Esophagus muscularis mucosa (tissue), 4 donors: ENCODE measurements around the gene RANBP17.

ENCODE experiments used
- CTCF ChIP-seq, 3 experiments: fragments of 200-600 bp in 2 of 3; fragments of 450-650 bp in 1 of 3; sonication (generic) in 2 of 3; IDR thresholded peaks; one replicate each; pipeline ENCODE4 v1.5.1; 2017 to 2019; ENCODE audit warnings: antibody characterized with exemption in 3 of 3, mild to moderate bottlenecking in 2 of 3, moderate library complexity in 1 of 3
- EP300 ChIP-seq: sonication (generic); formaldehyde crosslinking; IDR thresholded peaks from one replicate; pipeline ENCODE4 v1.6.1; 2017; ENCODE audit warnings: antibody characterized with exemption
- POLR2A ChIP-seq: fragments of 450-650 bp; IDR thresholded peaks from one replicate; pipeline ENCODE4 v1.6.1; 2017; ENCODE audit warnings: antibody characterized with exemption, moderate library complexity, mild to moderate bottlenecking, low read depth
- POLR2AphosphoS5 ChIP-seq, 2 donors: sonication (generic); formaldehyde crosslinking; IDR thresholded peaks; one replicate each; pipeline ENCODE4 v1.6.1; 2017; ENCODE audit warnings: antibody characterized with exemption in 2 of 2

GRCh38 chr5:170894665-170895064, 32.8 kb downstream of the RANBP17 start:
- TF ChIP-seq EP300 = no peak
- TF ChIP-seq CTCF (IDR thresholded peaks at IDR 0.05) = no peak
- no peak for TF ChIP-seq POLR2A
- TF ChIP-seq POLR2AphosphoS5 (IDR thresholded peaks at IDR 0.05) = no peak
